Body of pancreas (tissue), 4 donors: ENCODE measurements around the gene IFNA10. TPM values are rescaled to one million over a fixed set of nuclear protein-coding genes. Genes with fewer than 3 reads are reported as not detected.
A peak's percentile ranks its signal among the peaks of the same experiment; 100 is the strongest.
"Not testable (repeated sequence)": the region's sequence is repeated elsewhere in the genome, so short reads cannot be mapped to it uniquely, and the experiment has no call there.

ENCODE experiments used
- ATAC-seq: fragments of 150-250 bp; one replicate; pipeline ENCODE4 v1.9.1; 2016
- DNase-seq, 4 donors: peaks; one replicate each; pipeline ENCODE4 v3.0.0-alpha.2; 2019
- H3K27ac ChIP-seq, 4 donors: fragments of 200-600 bp; sonication (generic); 1 replicate in 3 of 4; 2 replicates in 1 of 4; pipeline versions ENCODE4 v1.5.1 to v1.6.1; 2016 to 2019; ENCODE audit warnings: mild to moderate bottlenecking in 1 of 4, mixed read lengths in 1 of 4, moderate library complexity in 1 of 4
- H3K27me3 ChIP-seq, 2 donors: fragments of 200-600 bp; sonication (generic); one replicate each; pipeline ENCODE4 v1.6.0; 2016; ENCODE audit warnings: mild to moderate bottlenecking in 1 of 2
- H3K36me3 ChIP-seq, 2 donors: fragments of 200-600 bp; sonication (generic); replicated peaks in 1 of 2; 2 replicates each; pipeline ENCODE4 v1.5.1; 2016; ENCODE audit warnings: low read depth in 2 of 2; ENCODE audit not compliant: insufficient read depth in 1 of 2
- H3K4me1 ChIP-seq: fragments of 200-600 bp; sonication (generic); one replicate; pipeline ENCODE4 v1.6.0; 2016
- H3K4me3 ChIP-seq, 2 donors: fragments of 200-600 bp; sonication (generic); 1 replicate in 1 of 2; 2 replicates in 1 of 2; pipeline ENCODE4 v1.5.1; 2016 to 2019
- H3K9me3 ChIP-seq, 3 donors: fragments of 200-600 bp; sonication (generic); 1 replicate in 2 of 3; 2 replicates in 1 of 3; pipeline ENCODE4 v1.5.1; 2016
- POLR2A ChIP-seq, 3 donors: fragments of 450-650 bp; IDR thresholded peaks; one replicate each; pipeline ENCODE4 v1.6.1; 2016; ENCODE audit warnings: antibody characterized with exemption in 3 of 3, mild to moderate bottlenecking in 2 of 3
- WGBS, 2 donors: methylation state at CpG; one replicate each; pipeline ENCODE4 v1.1.5; 2017; 5-methylcytosine and 5-hydroxymethylcytosine counted together
- intact Hi-C: fragments of 100-400 bp; cut with DNase I; formaldehyde crosslinking; loops from one replicate; pipeline ENCODE4 v1.15.1; 2023
- total RNA-seq, 2 donors: library from RNA; depleted of rRNA; stranded (reverse); fragments of >200 nt; gene quantifications; one replicate each; pipeline ENCODE4 v1.1.0, GENCODE V29; 2016
- TF ChIP-seq, protein P1 (sequence below), 7 experiments: fragments of 450-650 bp in 4 of 7; fragments of 200-600 bp in 3 of 7; sonication (generic) in 3 of 7; IDR thresholded peaks; one replicate each; pipeline ENCODE4 v1.5.1; 2016 to 2019; ENCODE audit warnings: antibody characterized with exemption in 7 of 7

IFNA10 gene
- total RNA-seq, 2 donors from 2014 or later: not detected

DNA sequence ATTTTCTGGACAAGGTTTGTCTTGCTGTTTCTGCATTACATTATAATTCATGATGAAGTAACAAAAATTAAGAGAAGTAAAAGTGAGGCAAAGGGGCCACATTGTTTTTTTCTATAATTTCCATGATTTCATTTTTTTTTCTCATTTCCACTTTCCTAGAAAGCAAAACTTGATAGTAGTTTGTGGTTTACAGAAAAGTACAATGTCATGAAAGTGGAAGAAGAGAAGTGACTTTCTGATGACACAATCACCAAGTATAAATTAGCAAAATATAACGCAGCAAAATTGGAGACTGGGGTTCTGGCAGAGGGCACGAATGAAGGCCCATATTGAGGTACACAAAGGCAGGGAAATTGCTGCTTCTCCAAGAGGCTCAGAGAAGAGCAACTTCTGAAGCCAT is 37.9 kb upstream of the IFNA10 start:
- intact Hi-C loops: no loop called here
- no peaks in the 10 kb centered on the region for H3K4me1 ChIP-seq
- no peak for DNase-seq
- no peak for ATAC-seq
- H3K4me3 ChIP-seq: no peak overlapping the region
- TF ChIP-seq, protein P1, sequence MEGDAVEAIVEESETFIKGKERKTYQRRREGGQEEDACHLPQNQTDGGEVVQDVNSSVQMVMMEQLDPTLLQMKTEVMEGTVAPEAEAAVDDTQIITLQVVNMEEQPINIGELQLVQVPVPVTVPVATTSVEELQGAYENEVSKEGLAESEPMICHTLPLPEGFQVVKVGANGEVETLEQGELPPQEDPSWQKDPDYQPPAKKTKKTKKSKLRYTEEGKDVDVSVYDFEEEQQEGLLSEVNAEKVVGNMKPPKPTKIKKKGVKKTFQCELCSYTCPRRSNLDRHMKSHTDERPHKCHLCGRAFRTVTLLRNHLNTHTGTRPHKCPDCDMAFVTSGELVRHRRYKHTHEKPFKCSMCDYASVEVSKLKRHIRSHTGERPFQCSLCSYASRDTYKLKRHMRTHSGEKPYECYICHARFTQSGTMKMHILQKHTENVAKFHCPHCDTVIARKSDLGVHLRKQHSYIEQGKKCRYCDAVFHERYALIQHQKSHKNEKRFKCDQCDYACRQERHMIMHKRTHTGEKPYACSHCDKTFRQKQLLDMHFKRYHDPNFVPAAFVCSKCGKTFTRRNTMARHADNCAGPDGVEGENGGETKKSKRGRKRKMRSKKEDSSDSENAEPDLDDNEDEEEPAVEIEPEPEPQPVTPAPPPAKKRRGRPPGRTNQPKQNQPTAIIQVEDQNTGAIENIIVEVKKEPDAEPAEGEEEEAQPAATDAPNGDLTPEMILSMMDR (IDR thresholded peaks at IDR 0.05): no peak
- TF ChIP-seq POLR2A (IDR thresholded peaks at IDR 0.05): no peak
- H3K36me3 ChIP-seq: no peaks in the 10 kb centered on the region
- no peaks in the 10 kb centered on the region for H3K9me3 ChIP-seq
- 25 to 49% methylated on average over 2 of the region's 2 CpGs for WGBS, 2 donors
- H3K27me3 ChIP-seq: no peaks in the 10 kb centered on the region
- no peak overlapping the region for H3K27ac ChIP-seq

DNA sequence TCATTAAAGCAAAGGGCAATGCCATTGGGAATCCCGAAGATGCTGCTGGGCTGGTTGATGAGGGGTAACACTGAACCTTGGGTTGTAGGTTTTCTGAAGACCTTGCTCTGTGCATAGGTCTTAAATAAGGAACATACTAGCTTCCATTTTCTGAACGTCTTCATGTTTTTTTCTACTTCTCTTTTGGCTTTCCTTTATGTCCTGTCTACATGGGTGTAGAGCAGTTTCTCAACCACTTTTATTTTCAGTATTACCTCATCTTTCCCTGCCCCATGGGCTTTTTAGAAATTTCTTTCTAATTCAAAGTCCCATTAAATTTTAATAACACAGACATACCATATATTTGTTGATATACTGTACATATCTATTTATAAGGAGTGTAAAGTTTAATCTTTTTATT is 33.0 kb upstream of the IFNA10 start, which contains the start of gene IFNA14:
Gene IFNA14 (minus strand): TSS at position 95 of the 400 bp plus-strand sequence. CDS start 70 bp downstream, at position 25.
- Histone ChIP-seq H3K27ac (no peak within 1 kb of the TSS), H3K4me3 (no peak within 1 kb of the TSS), H3K27me3 (no peaks in the 10 kb centered on the region), H3K36me3 (no peaks in the 10 kb centered on the region), H3K4me1 (no peaks in the 10 kb centered on the region), H3K9me3 (no peaks in the 10 kb centered on the region)
- no peak for TF ChIP-seq POLR2A (IDR thresholded peaks at IDR 0.05)
- TF ChIP-seq, protein P1 (IDR thresholded peaks at IDR 0.05): no peak
- DNase-seq: no peak
- intact Hi-C loops: no loop called here
- no peak for ATAC-seq
- 50 to 66% methylated on average over 2 of the region's 2 CpGs for WGBS, 2 donors

DNA sequence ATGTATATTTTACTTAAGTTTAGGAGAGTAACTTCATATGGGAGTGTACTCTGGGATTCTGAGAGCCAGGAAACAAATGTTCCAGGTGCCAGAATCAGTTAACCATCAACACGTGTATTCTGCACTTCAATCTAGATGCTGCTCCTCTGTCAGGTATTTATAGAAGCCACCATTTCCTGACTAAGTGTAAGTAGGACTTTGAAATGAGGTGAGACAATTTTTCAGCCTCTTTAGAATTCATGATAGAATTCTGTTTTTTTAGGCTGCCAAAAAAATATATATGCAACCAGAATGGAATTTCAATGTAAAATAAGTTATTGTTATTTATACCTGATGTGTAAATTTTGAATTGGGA is 29.4 kb upstream of the IFNA10 start:
- intact Hi-C loops, H3K4me3 ChIP-seq, ATAC-seq, H3K27me3 ChIP-seq, H3K36me3 ChIP-seq, DNase-seq, H3K27ac ChIP-seq, H3K9me3 ChIP-seq, H3K4me1 ChIP-seq: not testable (repeated sequence)
- WGBS, 2 donors: 4 to 6% methylated on average over 1 of the region's 1 CpG

DNA sequence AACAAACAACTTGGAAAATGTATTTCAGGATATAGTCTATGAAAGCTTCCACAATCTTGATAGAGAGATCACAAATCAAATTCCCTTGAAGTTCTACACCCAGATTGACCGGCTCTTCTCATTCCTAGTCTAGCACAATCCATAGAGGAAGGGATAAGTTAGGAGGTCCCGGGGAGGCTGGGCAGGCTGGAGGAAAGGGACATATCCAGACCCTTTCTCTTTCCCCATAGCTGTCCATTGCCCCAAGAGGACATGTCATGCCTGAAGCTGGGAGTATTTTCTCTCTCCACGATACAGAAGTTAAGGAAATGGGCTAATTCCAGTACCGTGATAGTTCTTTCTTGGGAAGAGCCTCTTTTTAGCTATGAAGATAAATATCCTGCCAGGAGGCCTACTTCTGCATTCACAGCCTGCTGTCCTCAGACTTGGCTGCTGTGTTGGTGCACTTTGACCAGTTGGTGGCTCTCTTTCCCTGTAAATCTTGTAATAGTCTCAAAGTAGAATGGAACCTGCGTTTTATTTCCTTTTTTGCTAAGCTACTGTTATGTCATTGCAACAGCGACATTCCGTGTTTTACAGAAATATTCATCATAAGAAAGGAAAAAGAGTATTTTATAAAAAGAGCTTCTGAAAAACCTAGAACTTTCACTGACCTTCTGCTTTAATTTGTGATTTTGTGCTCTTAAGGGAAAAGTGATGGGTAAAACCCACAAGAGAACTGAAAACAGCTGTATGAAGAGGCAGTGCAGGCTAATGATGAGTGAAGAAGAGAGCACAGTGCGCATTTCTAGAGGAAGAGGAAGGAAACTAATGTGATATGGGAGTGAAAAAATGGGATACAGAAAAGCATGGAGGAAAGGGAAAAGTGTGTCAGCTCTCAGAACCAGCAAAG is 28.8 kb upstream of the IFNA10 start:
- H3K36me3 ChIP-seq, H3K27ac ChIP-seq, H3K4me3 ChIP-seq, H3K4me1 ChIP-seq, intact Hi-C loops, H3K27me3 ChIP-seq, H3K9me3 ChIP-seq: not testable (repeated sequence)
- ATAC-seq (peak; percentile 60), DNase-seq (peak in 2 of 4 donors; percentile 39 to 53)
- TF ChIP-seq, protein P1 (IDR thresholded peaks at IDR 0.05): peak in 6 of 7 experiments; percentile 25 to 48 (median 42)
- 18 to 27% methylated on average over 8 of the region's 8 CpGs for WGBS, 2 donors

DNA sequence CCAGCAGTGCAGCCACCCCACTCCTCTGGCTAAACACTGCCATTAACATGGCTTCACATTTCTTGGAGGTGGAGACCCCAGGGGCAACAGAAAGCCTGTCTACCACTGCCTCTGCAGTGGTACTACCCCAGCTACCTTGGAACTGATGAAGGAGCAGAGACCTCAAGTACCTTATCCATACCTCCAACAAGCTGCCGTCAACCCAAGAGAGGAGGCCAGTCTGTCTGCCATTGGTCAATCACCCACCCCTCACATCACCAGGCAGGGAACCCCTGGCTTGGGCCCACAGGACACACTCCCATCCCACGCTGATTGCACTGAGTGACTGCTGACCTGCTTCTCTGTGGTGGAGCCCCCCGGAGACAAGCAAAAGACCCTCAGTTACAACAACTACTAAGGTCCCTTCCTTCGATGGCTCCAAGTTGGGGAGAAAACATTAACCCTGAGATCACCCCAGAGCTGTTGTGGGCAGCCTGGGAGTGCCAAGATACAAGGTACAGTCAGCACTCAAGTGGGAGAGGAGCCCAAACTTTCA is 27.3 kb upstream of the IFNA10 start:
- intact Hi-C loops: no loop called here
- TF ChIP-seq POLR2A (IDR thresholded peaks at IDR 0.05): no peak
- TF ChIP-seq, protein P1 (IDR thresholded peaks at IDR 0.05): no peak
- no peaks in the 10 kb centered on the region for H3K9me3 ChIP-seq
- 56 to 57% methylated on average over 3 to 4 of the region's 4 CpGs for WGBS, 2 donors
- ATAC-seq: no peak
- H3K36me3 ChIP-seq: no peaks in the 10 kb centered on the region
- no peak for DNase-seq
- H3K27ac ChIP-seq: no peak overlapping the region
- no peaks in the 10 kb centered on the region for H3K27me3 ChIP-seq
- no peaks in the 10 kb centered on the region for H3K4me1 ChIP-seq
- no peak overlapping the region for H3K4me3 ChIP-seq
